ENCODE data around the gene OR2AJ1.

OR2AJ1 gene

GRCh38 chr1:247962911-247963588 is 38.4 kb downstream of the OR2AJ1 start:
- no peak for DNase-seq

DNA sequence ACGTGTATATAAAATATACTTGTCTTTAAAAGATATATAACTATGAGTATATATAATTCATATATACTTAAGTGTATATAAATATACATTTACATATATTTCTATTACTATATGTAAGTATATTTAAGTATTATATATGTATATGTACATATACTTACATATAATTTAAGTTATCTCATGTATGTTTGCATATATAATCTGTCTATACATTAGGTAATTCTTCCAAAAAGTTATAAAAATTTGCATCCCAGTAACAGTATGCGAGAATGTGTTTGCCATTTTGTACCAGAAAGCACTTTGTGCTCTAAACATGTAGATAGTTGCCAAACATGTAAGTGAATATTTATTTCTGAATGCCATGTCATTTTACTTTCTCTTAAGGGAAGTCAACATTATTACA is 40.2 kb downstream of the OR2AJ1 start, which contains the start of gene OR2AK2:
Gene OR2AK2, plus strand, starts transcription at position 301 of the 400 bp plus-strand sequence. CDS start 144 bp downstream, outside the sequence.
- no peak for DNase-seq

GRCh38 chr1:247966532-247967204 is 42.0 kb downstream of the OR2AJ1 start:
- DNase-seq: no peak

All from activated CD4-positive, alpha-beta T cell treated with anti-CD3 and anti-CD28 coated beads, Interleukin-2, amount 50 U/mL, for 48 hours (primary cell).